OCI-LY7 (cell line): ENCODE measurements around the gene PRKG1. TPM values are rescaled to one million over a fixed set of nuclear protein-coding genes. Genes with fewer than 3 reads are reported as not detected.

Experiments used
- BruUV-seq: library from RNA; stranded (reverse); fragments of 400-500 nt; replicated peaks from 2 replicates; lab custom pipeline; 2021; lab: Mats Ljungman, UMichigan
- CTCF ChIA-PET: fragments of 300-600 bp; sonication (Branson Sonifier 250); formaldehyde crosslinking; loops from one replicate; lab custom pipeline; 2022; ENCODE audit warnings: antibody characterized with exemption; ENCODE audit not compliant: unreplicated experiment; lab: Charles Lee
- POLR2A ChIA-PET: fragments of 300-600 bp; sonication (Branson Sonifier 250); formaldehyde crosslinking; loops from one replicate; lab custom pipeline; 2022; ENCODE audit warnings: antibody characterized with exemption; lab: Charles Lee
- DNase-seq: peaks from one replicate; pipeline ENCODE4 v3.0.0-alpha.2; 2015; ENCODE audit warnings: low spot score
- H2AFZ ChIP-seq: fragments of 200-600 bp; sonication (generic), shearing (Covaris generic); 2 replicates; pipeline ENCODE4 v1.6.1; 2014; ENCODE audit warnings: mild to moderate bottlenecking, antibody characterized with exemption, low read length, moderate library complexity
- H3K27ac ChIP-seq: fragments of 200-600 bp; sonication (generic); 2 replicates; pipeline ENCODE4 v1.5.1; 2014; ENCODE audit warnings: mixed run types, low read depth, mild to moderate bottlenecking, moderate library complexity, low read length, inconsistent platforms; ENCODE audit not compliant: poor library complexity, severe bottlenecking
- H3K36me3 ChIP-seq: fragments of 200-600 bp; sonication (generic); 2 replicates; pipeline ENCODE4 v1.6.1; 2014; ENCODE audit warnings: mild to moderate bottlenecking, antibody characterized with exemption, low read length, moderate library complexity, mixed read lengths; ENCODE audit not compliant: insufficient read depth
- H3K4me1 ChIP-seq: fragments of 200-600 bp; sonication (generic); 2 replicates; pipeline ENCODE4 v1.5.1; 2014; ENCODE audit warnings: mild to moderate bottlenecking, low read length; ENCODE audit not compliant: insufficient read depth, poor library complexity, severe bottlenecking
- H3K4me2 ChIP-seq: fragments of 200-600 bp; sonication (generic); 2 replicates; pipeline ENCODE4 v1.6.1; 2014; ENCODE audit warnings: mild to moderate bottlenecking, low read length
- H3K4me3 ChIP-seq: fragments of 200-600 bp; sonication (generic); 2 replicates; pipeline ENCODE4 v1.5.1; 2014; ENCODE audit warnings: mild to moderate bottlenecking, low read depth, low read length; ENCODE audit not compliant: poor library complexity, severe bottlenecking
- H3K79me2 ChIP-seq: fragments of 200-600 bp; sonication (generic); 2 replicates; pipeline ENCODE4 v1.6.1; 2016; ENCODE audit warnings: low read depth, mild to moderate bottlenecking, low read length, moderate library complexity, mixed read lengths; ENCODE audit not compliant: insufficient read depth
- H3K9me2 ChIP-seq: fragments of 200-600 bp; sonication (generic); 2 replicates; pipeline ENCODE4 v1.6.1; 2016; ENCODE audit warnings: mild to moderate bottlenecking, low read length, mixed read lengths; ENCODE audit not compliant: insufficient read depth
- H3K9me3 ChIP-seq: fragments of 200-600 bp; sonication (generic); 2 replicates; pipeline ENCODE4 v1.6.1; 2014; ENCODE audit warnings: mild to moderate bottlenecking, mixed run types, low read length, mixed read lengths
- H4K20me1 ChIP-seq: fragments of 200-600 bp; sonication (generic); 2 replicates; pipeline ENCODE4 v1.6.1; 2014; ENCODE audit warnings: mild to moderate bottlenecking, antibody characterized with exemption, low read length, moderate library complexity, mixed read lengths; ENCODE audit not compliant: insufficient read depth
- CTCF ChIP-seq: fragments of 200-600 bp; sonication (generic); conservative IDR thresholded peaks from 2 replicates; pipeline ENCODE4 v1.5.1; 2014; ENCODE audit warnings: mild to moderate bottlenecking, antibody characterized with exemption, low read length, moderate library complexity, mixed read lengths
- EZH2phosphoT487 ChIP-seq: fragments of 200-600 bp; sonication (generic); IDR thresholded peaks from 2 replicates; pipeline ENCODE4 v1.6.1; 2018; ENCODE audit warnings: low read depth, borderline replicate concordance, mild to moderate bottlenecking, mixed run types, antibody characterized with exemption, low read length, moderate library complexity, mixed read lengths
- intact Hi-C: fragments of 100-400 bp; cut with micrococcal nuclease; formaldehyde crosslinking; loops from one replicate; pipeline ENCODE4 v1.10.0; 2022; ENCODE audit not compliant: unreplicated experiment
- total RNA-seq, 2 experiments: library from RNA; depleted of rRNA in 1 of 2; stranded (reverse); fragments of >200 nt in 1 of 2; shearing (Covaris generic) in 1 of 2; gene quantifications; 2 replicates each; pipeline ENCODE4 v1.2.3, GENCODE V29; 2014 to 2022

The PRKG1 gene
- total RNA-seq, 2 experiments from 2014 or later = not detected

- peak overlapping the region; percentile 97 for H2AFZ ChIP-seq
- BruUV-seq = TSS peak; percentile 100
- CTCF ChIA-PET = no interaction called here
These were observed 626.0 kb downstream of the PRKG1 start for GRCh38 chr10:51700228-51700817.

GRCh38 chr10:51705774-51706173 is 631.5 kb downstream of the PRKG1 start:
- H3K27ac ChIP-seq = no peak overlapping the region
- intact Hi-C loops = no loop called here
- no TSS peak for BruUV-seq
- H3K9me2 ChIP-seq = no peaks in the 10 kb centered on the region
- TF ChIP-seq EZH2phosphoT487 (no peak), CTCF (no peak)
- ChIA-PET CTCF (no interaction called here), POLR2A (interaction anchor here (0.9 kb wide), 1 partner anchor 15 kb away, joined by 3 read pairs; no protein-coding TSS in a partner anchor)
- H3K4me2 ChIP-seq = no peak overlapping the region
- H3K4me3 ChIP-seq = no peak overlapping the region
- DNase-seq = no peak
- H3K36me3 ChIP-seq = no peaks in the 10 kb centered on the region
- H3K4me1 ChIP-seq = no peaks in the 10 kb centered on the region
- H2AFZ ChIP-seq = no peak overlapping the region
- H3K9me3 ChIP-seq = no peaks in the 10 kb centered on the region
- no peaks in the 10 kb centered on the region for H3K79me2 ChIP-seq
- H4K20me1 ChIP-seq = no peaks in the 10 kb centered on the region

More at GRCh38 chr10:51700228-51700817, 626.0 kb downstream of the PRKG1 start:
- no peak for TF ChIP-seq EZH2phosphoT487
- no peak for TF ChIP-seq CTCF
- H3K27ac ChIP-seq = peak overlapping the region; percentile 73
- peak overlapping the region; percentile 85 for H3K4me2 ChIP-seq
- H3K9me2 ChIP-seq = no peaks in the 10 kb centered on the region
- intact Hi-C loops = no loop called here
- H3K36me3 ChIP-seq = peaks cover 31% of the 10 kb centered on the region
- peaks cover 34% of the 10 kb centered on the region for H4K20me1 ChIP-seq
- H3K79me2 ChIP-seq = peaks cover 37% of the 10 kb centered on the region
- POLR2A ChIA-PET = interaction anchor here (0.5 to 0.8 kb wide), 4 partner anchors 9 to 65 kb away, joined by 3 to 7 read pairs (median 3); no protein-coding TSS in a partner anchor
- no peaks in the 10 kb centered on the region for H3K9me3 ChIP-seq
- peaks cover 36% of the 10 kb centered on the region for H3K4me1 ChIP-seq
- peak overlapping the region; percentile 97 for H3K4me3 ChIP-seq
- DNase-seq = peak; percentile 6

- ChIA-PET POLR2A (interaction anchor here (0.9 kb wide), 1 partner anchor 14 kb away, joined by 3 read pairs; no protein-coding TSS in a partner anchor), CTCF (no interaction called here)
- no peaks in the 10 kb centered on the region for H3K36me3 ChIP-seq
- no peak overlapping the region for H2AFZ ChIP-seq
- intact Hi-C loops = no loop called here
- H3K9me3 ChIP-seq = no peaks in the 10 kb centered on the region
- no peak overlapping the region for H3K4me2 ChIP-seq
- DNase-seq = no peak
- no peaks in the 10 kb centered on the region for H3K4me1 ChIP-seq
- no peak overlapping the region for H3K27ac ChIP-seq
- TF ChIP-seq EZH2phosphoT487 (no peak), CTCF (no peak)
- BruUV-seq = no TSS peak
- no peak overlapping the region for H3K4me3 ChIP-seq
- H3K79me2 ChIP-seq = no peaks in the 10 kb centered on the region
- H3K9me2 ChIP-seq = no peaks in the 10 kb centered on the region
- H4K20me1 ChIP-seq = no peaks in the 10 kb centered on the region
These were observed 631.9 kb downstream of the PRKG1 start for GRCh38 chr10:51706225-51706624.
